Type B pancreatic cell (in vitro differentiated cells): ENCODE data around the gene NT5C2. TPM values are rescaled to one million over a fixed set of nuclear protein-coding genes. Genes with fewer than 3 reads are reported as not detected.
"Not testable (repeated sequence)": the region's sequence is repeated elsewhere in the genome, so short reads cannot be mapped to it uniquely, and the experiment has no call there.

Experiments used
- DNase-seq: peaks from one replicate; pipeline ENCODE4 v3.0.0; 2021; ENCODE audit warnings: mixed read lengths; ENCODE audit not compliant: unreplicated experiment; ENCODE audit errors: extremely low spot score
- H3K27ac Mint-ChIP-seq: 2 replicates; pipeline ENCODE4 v1.8.0; 2021; ENCODE audit warnings: mild to moderate bottlenecking, mixed read lengths
- H3K27me3 Mint-ChIP-seq: 2 replicates; pipeline ENCODE4 v1.8.0; 2021; ENCODE audit warnings: mixed read lengths
- H3K36me3 Mint-ChIP-seq: 2 replicates; pipeline ENCODE4 v1.8.0; 2021; ENCODE audit warnings: mixed read lengths
- H3K4me1 Mint-ChIP-seq: one replicate; pipeline ENCODE4 v1.8.0; 2021; ENCODE audit warnings: mixed read lengths; ENCODE audit not compliant: unreplicated experiment
- H3K4me3 Mint-ChIP-seq: 2 replicates; pipeline ENCODE4 v1.8.0; 2021; ENCODE audit warnings: mild to moderate bottlenecking, mixed read lengths
- H3K9me3 Mint-ChIP-seq: 2 replicates; pipeline ENCODE4 v1.8.0; 2021; ENCODE audit warnings: mixed read lengths
- total RNA-seq: library from RNA; stranded (reverse); gene quantifications from 2 replicates; pipeline ENCODE4 v1.2.1, GENCODE V29; 2021; ENCODE audit warnings: low replicate concordance
- TF ChIP-seq, protein P1 (sequence below): fragments of 200-600 bp; sonication (generic); conservative IDR thresholded peaks from 2 replicates; pipeline ENCODE4 v1.5.0; 2021; ENCODE audit warnings: antibody characterized with exemption, mild to moderate bottlenecking

NT5C2 gene
- total RNA-seq, 1 donor from 2014 or later, result 96.5 TPM

DNA sequence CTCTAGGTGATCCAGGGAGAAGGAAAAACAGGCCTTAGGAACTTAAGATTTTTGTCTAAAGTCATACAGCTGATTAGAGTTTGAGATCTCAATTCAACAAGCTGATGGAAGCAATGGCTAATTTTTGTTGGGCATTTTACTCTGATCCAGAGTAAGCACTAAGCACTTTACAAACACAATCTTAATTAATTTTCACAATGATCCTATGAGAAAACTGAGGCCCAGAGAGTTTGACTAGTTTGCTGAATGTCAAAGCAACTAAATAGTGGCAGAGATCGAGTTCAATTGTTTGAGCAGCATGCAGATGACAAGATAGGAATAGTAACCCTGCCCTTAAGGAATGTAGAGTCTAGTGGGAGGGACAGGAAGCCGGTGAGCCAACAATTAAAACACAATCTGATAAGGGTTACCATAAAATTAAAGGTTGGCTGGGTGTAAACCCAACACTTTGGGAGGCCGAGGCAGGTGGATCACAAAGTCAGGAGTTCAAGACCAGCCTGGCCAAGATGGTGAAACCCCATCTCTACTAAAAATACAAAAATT lies 39.1 kb upstream of the NT5C2 start:
- no peak for DNase-seq
- Mint-ChIP-seq H3K36me3 (no peaks in the 10 kb centered on the region), H3K27me3 (no peaks in the 10 kb centered on the region), H3K4me1 (peaks cover 5% of the 10 kb centered on the region), H3K27ac (peak overlapping the region; percentile 53), H3K9me3 (peaks cover 4% of the 10 kb centered on the region), H3K4me3 (no peak overlapping the region)
- TF ChIP-seq, protein P1, sequence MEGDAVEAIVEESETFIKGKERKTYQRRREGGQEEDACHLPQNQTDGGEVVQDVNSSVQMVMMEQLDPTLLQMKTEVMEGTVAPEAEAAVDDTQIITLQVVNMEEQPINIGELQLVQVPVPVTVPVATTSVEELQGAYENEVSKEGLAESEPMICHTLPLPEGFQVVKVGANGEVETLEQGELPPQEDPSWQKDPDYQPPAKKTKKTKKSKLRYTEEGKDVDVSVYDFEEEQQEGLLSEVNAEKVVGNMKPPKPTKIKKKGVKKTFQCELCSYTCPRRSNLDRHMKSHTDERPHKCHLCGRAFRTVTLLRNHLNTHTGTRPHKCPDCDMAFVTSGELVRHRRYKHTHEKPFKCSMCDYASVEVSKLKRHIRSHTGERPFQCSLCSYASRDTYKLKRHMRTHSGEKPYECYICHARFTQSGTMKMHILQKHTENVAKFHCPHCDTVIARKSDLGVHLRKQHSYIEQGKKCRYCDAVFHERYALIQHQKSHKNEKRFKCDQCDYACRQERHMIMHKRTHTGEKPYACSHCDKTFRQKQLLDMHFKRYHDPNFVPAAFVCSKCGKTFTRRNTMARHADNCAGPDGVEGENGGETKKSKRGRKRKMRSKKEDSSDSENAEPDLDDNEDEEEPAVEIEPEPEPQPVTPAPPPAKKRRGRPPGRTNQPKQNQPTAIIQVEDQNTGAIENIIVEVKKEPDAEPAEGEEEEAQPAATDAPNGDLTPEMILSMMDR, result no peak

GRCh38 chr10:103231047-103231551 lies 38.0 kb upstream of the NT5C2 start:
- Mint-ChIP-seq H3K27ac (peak overlapping the region; percentile 89), H3K27me3 (no peaks in the 10 kb centered on the region), H3K4me3 (no peak overlapping the region), H3K36me3 (no peaks in the 10 kb centered on the region), H3K9me3 (peaks cover 4% of the 10 kb centered on the region), H3K4me1 (peaks cover 5% of the 10 kb centered on the region)
- DNase-seq, result no peak
- TF ChIP-seq, protein P1, result no peak

GRCh38 chr10:103227416-103227815 lies 34.3 kb upstream of the NT5C2 start:
- Mint-ChIP-seq H3K4me3 (no peak overlapping the region), H3K27ac (no peak overlapping the region), H3K27me3 (no peaks in the 10 kb centered on the region), H3K9me3 (peaks cover 12% of the 10 kb centered on the region), H3K4me1 (peaks cover 5% of the 10 kb centered on the region), H3K36me3 (no peaks in the 10 kb centered on the region)
- TF ChIP-seq, protein P1, result no peak
- no peak for DNase-seq

DNA sequence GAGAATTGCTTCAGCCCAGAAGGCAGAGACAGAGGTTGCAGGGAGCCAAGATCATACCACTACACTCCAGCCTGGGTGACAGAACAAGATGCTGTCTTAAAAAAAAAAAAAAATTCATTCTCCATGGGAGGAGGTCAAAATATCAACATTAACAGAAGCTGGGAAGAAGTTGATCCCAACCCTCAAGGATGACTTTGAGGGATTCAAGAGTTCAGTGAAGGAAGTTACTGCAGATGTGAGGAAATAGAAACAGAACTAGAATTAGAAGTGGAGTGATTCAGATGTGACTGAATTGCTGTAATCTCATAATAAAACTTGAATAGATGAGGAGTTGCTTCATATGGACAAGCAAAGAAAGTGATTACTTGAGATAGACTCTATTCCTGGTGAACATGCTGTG lies 32.9 kb upstream of the NT5C2 start:
- no peak for DNase-seq
- Mint-ChIP-seq H3K4me1 (peaks cover under 1% of the 10 kb centered on the region), H3K4me3 (no peak overlapping the region), H3K36me3 (no peaks in the 10 kb centered on the region), H3K27ac (no peak overlapping the region), H3K27me3 (no peaks in the 10 kb centered on the region), H3K9me3 (peaks cover 8% of the 10 kb centered on the region)
- TF ChIP-seq, protein P1, result no peak

GRCh38 chr10:103224721-103225120 lies 31.6 kb upstream of the NT5C2 start:
- not testable (repeated sequence) for H3K4me3 Mint-ChIP-seq, H3K27me3 Mint-ChIP-seq, H3K4me1 Mint-ChIP-seq, DNase-seq, H3K27ac Mint-ChIP-seq, H3K36me3 Mint-ChIP-seq, H3K9me3 Mint-ChIP-seq

- no peak overlapping the region for H3K4me3 Mint-ChIP-seq
- DNase-seq, result no peak
- no peaks in the 10 kb centered on the region for H3K36me3 Mint-ChIP-seq
- no peak overlapping the region for H3K27ac Mint-ChIP-seq
- H3K9me3 Mint-ChIP-seq, result peaks cover 8% of the 10 kb centered on the region
- H3K27me3 Mint-ChIP-seq, result no peaks in the 10 kb centered on the region
- H3K4me1 Mint-ChIP-seq, result no peaks in the 10 kb centered on the region
- TF ChIP-seq, protein P1, result no peak
Measured at GRCh38 chr10:103224133-103224532, 31.1 kb upstream of the NT5C2 start.

- H3K9me3 Mint-ChIP-seq, DNase-seq, H3K4me1 Mint-ChIP-seq, H3K36me3 Mint-ChIP-seq, H3K27me3 Mint-ChIP-seq, H3K4me3 Mint-ChIP-seq, H3K27ac Mint-ChIP-seq: not testable (repeated sequence)
Measured at GRCh38 chr10:103216362-103216761, 23.3 kb upstream of the NT5C2 start.
